ENCODE measurements around the gene RGR.

The RGR gene

GRCh38 chr10:84224411-84225028, 20.3 kb upstream of the RGR start:
- DNase-seq, result no peak

- DNase-seq, result no peak
Observed at GRCh38 chr10:84225427-84226173, 19.3 kb upstream of the RGR start, which contains the start of gene LRIT2. TSS of gene LRIT2 (minus strand) at chr10:84225544. CDS start at chr10:84225520, 24 bp downstream.

GRCh38 chr10:84226616-84227015, 18.2 kb upstream of the RGR start:
- DNase-seq, result no peak

GRCh38 chr10:84227810-84228209, 17.0 kb upstream of the RGR start:
- DNase-seq, result no peak

DNA sequence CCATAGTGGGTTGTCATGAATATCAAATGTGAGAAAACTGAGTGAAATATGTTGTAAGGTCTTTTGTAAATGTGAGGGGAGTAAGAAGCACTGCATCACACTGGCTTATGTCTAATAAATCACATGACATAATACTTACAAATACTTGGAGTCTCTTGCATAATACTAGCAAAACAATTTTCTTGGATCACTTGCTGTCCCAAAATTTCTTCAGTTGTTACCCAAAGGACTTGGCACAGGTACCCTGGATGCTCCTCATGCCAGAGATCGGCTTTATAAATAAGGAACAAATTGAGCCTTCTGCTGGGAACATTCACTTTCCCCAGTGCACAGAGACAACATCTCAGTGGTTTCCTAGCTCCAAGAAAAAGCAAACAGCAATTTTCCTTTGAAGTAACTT, 14.5 kb upstream of the RGR start:
- no peak for DNase-seq

GRCh38 chr10:84232376-84232775, 12.5 kb upstream of the RGR start:
- DNase-seq, result no peak

GRCh38 chr10:84233940-84234339, 10.9 kb upstream of the RGR start:
- DNase-seq, result no peak

GRCh38 chr10:84234479-84234878, 10.4 kb upstream of the RGR start:
- no peak for DNase-seq

GRCh38 chr10:84235096-84235495, 9.8 kb upstream of the RGR start:
- no peak for DNase-seq

- no peak for DNase-seq
Observed at GRCh38 chr10:84236807-84237198, 8.1 kb upstream of the RGR start.

GRCh38 chr10:84237199-84238051, 7.4 kb upstream of the RGR start:
- DNase-seq, result no peak

DNA sequence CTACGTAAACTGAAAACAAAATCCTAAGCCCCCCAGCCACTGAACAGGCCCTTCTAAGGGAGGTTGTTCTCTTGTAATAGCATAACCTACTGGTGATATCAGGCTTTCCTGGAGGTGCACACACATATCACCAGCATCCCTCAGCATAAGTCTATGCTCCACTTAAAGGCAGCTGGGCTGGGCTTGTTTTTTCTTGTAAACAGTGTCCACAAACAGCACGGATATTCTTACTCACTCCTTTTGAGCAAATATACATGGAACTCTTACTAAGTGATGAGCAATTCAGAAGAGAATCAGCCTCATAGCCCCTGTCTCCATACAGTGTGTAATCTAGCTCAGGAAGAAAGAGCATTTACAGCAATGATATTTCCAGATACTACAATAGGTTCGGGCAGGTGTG, 5.9 kb upstream of the RGR start:
- DNase-seq, result no peak

DNA sequence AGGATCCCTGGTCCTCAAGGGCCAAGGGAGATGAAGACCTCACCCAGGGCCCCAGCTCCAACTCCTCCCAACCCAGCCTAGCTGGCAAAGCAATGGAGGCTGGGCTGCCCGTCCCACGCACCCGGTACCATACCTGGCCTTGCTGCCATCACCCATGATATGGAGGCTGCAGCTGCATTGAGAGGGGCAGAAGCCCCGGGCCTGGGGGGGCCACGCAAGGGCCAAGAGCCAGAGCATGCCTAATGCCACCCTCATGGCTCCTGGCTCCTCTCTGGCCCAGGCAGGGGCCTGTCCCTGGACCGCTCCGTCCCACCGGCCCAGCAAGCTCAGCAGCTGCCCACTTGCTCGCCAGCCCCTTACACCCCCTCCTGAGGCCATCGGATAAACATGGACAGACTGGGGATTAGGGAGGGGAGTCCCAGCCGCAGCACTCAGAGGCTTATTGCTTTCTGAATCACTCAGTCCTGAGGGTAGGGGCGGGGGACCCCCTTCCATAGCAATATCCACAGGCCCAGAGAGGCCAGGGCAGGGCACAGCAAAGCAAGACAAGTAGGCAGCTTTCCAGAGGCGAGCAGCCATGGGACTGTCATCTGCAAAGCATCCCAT, 3.6 kb upstream of the RGR start, which contains the start of gene LRIT1:
Gene LRIT1, minus strand, starts transcription at position 362 of the 606 bp plus-strand sequence. Its CDS starts 107 bp downstream, at position 255.
- no peak for DNase-seq

- DNase-seq, result no peak
Observed at GRCh38 chr10:84243759-84244158, 1.1 kb upstream of the RGR start.

GRCh38 chr10:84247496-84247895, 2.6 kb downstream of the RGR start:
- DNase-seq, result no peak

- no peak for DNase-seq
Observed at GRCh38 chr10:84248794-84249193, 3.9 kb downstream of the RGR start.

DNA sequence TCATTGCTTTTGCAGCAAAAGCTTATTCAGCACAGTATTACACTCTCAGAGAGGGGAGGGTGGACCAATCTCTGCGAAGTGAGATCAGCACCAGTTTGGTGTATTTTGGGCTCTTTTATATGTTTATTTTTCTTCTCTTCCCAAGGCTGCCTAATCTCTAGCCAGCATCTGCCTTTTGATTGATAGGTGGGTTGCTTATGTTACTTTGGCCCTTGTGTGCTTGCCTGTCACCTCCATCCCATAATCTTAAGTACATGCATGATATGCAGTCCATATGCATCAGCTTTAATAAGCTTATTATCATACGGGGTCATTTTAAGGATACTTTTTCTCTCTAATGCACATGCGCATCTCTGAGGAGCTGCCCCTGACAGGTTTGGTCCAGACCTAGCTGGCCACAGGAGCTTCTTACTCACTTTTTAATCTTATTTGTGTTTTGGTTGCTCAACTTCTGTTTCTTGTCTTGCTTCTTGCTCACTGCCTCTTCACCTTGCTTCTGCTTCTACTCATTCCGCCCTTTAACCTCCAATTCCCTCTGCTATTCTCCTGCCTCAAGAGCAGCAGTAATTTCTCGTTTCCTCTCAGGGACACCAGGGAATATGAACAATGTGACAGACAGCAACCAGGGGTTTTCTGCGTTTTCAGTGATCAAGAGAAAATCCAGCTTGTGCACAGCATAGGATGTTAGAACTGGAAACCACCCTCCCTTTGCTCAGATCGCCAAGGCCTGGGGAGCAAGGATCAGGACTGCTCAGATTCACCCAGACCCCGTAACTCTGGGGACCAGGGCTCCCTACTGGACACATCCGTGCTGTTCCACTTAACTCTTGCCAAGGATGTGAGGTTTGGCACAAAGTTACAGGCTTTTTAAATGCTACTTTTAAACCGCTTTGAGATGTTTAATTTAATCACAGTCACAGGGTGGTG, 10.0 kb downstream of the RGR start:
- no peak for DNase-seq

DNA sequence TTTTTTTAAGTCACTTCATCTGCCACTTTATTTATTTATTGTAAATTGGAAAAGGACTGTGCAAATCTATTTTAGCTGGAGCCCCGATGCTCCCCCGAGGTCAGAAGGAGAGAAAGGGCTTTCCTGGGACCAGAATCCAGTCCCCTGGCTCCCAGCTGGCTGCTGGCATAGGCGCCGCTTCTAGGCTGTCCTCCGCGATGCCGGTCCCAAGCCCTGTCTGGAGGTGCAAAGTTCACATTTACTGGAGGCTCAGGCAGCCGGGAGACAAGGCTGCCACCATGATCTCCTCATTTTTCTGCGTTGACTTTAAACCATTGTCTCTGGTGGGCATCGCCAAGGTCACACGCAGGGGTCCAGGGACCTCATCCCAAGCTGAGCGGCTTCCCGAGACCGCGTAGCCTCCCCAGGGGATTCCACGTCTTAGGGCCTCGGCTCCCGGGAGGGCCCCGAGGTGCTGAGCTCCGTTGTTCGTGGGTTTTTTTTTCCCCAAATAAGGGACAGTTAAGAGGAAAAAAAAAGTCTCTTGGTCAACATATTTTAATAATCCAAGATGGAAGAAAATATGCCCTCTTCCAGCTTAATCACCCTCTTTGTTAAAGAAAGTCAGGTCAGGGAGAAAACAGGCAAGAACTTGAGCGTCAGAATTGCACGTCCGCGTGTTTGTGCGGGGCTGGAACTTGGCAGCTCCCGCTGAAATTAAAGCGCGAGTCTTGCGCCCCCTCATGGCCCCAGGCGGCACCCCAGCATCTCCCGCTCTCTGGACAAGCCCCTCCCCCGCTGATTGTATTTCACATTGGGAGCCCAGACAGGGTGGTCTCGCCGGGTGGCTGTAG, 11.9 kb downstream of the RGR start:
- peak in 1 of 4 experiments; percentile 1 for DNase-seq

GRCh38 chr10:84257343-84258020, 12.6 kb downstream of the RGR start:
- no peak for DNase-seq

DNA sequence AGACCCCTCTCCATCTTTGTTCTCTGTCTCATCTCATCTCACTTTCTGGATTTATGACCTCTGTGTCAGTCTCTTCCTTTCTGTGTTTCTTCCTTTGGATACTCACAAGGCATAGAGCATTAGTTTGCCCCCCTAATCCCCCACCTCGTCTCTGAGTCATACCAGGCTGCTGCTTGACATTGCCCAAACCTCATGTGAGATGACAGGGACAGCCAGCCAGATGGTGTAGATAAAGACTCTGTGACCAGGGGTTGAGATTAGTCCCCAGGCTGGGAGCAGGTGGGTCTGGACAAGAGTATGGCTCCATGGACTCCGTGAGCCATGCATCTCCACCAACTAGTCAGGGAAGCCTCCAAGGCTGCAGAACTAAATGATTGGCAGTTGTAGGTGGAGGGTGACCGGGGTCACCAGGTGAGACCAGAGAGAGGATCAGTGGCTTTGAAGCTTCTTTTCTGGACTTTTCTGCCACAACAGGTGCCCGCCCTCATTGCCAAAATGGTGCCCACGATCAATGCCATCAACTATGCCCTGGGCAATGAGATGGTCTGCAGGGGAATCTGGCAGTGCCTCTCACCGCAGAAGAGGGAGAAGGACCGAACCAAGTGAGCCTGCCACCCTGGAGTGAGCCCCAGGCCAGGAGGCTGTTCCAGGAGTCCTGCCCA, 13.3 kb downstream of the RGR start:
- DNase-seq, result no peak

Measured in activated CD4-positive, CD25-positive, alpha-beta regulatory T cell (primary cell).